Measurements from ENCODE around the gene FAM174B. TPM values are rescaled to one million over a fixed set of nuclear protein-coding genes. Genes with fewer than 3 reads are reported as not detected.

Gene FAM174B
- total and polyA plus RNA-seq, 4 donors: 2.5 to 4.5 (median 3.8) TPM

DNA sequence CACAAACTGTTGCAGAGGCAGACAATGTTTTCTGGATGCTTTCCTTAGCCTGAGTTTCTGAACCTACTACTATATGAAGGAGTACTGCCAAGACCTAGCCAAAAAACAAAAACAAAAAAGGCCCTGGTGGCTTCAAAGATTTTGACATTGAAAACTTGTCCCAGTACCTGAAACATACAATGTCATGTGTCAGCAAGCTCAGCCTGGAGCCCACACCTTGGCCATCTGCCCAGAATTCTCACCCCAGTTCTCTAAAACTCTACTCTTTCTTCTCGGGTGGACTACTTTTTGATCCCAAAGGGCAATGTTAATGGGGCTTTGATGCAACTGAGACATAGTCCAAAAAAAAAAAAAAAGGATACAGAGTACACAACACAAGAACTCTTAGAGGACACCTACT lies 81.4 kb downstream of the FAM174B start:
- H3K9me3 ChIP-seq (ENCODE audit: control insufficient read depth in 4 of 4, low read length in 3 of 4): no peaks in the 10 kb centered on the region
- H3K9ac ChIP-seq (ENCODE audit: low read depth in 1 of 2, low read length in 2 of 2): no peak overlapping the region
- no peaks in the 10 kb centered on the region for H3K4me1 ChIP-seq (ENCODE audit: control insufficient read depth in 4 of 4, insufficient read depth in 4 of 4, low read length in 3 of 4)
- 65% methylated on average over 1 of the region's 1 CpG for WGBS
- H3K27me3 ChIP-seq (ENCODE audit: control insufficient read depth in 4 of 4, insufficient read depth in 4 of 4, low read length in 3 of 4): peaks cover 0 to 7% (median 0%) of the 10 kb centered on the region in 4 donors
- no peak overlapping the region for H3K4me3 ChIP-seq (ENCODE audit: low read depth in 1 of 3, low read length in 3 of 3)
- no peaks in the 10 kb centered on the region for H3K36me3 ChIP-seq (ENCODE audit: control insufficient read depth in 4 of 4, insufficient read depth in 3 of 4, low read depth in 1 of 4, low read length in 3 of 4)
- H3K27ac ChIP-seq (ENCODE audit: low read depth in 1 of 2, low read length in 2 of 2): no peak overlapping the region
- DNase-seq (ENCODE audit: low spot score): no peak
- no peak for TF ChIP-seq CTCF (IDR thresholded peaks at IDR 0.05; ENCODE audit: low read depth, low read length, missing input control)
- no peak for TF ChIP-seq EGR1 (IDR thresholded peaks at IDR 0.05; ENCODE audit: low read depth in 2 of 2)
- no peak for TF ChIP-seq HNF4A (conservative IDR thresholded peaks at IDR 0.05)

DNA sequence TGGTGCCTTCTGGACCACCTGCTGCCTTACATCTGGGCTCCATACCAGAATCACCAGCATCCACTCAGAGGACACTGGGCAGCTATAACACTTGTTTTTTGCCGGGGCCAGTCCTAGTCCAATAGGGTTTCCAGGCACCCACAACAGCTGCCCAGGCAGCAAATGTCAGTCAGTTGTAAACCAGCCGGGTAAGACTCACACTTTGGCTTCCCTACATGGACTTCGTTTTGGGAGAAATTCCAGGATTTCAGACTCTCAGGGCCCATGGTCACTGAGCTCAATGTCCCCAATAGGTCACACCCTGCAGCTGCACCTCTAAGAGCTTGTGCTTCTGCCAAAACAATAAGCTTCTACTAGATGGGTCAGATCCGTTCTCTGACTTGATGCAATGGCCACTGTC lies 83.8 kb downstream of the FAM174B start:
- H3K27me3 ChIP-seq (ENCODE audit: control insufficient read depth in 4 of 4, insufficient read depth in 4 of 4, low read length in 3 of 4): peaks cover 0 to 7% (median 0%) of the 10 kb centered on the region in 4 donors
- H3K4me1 ChIP-seq (ENCODE audit: control insufficient read depth in 4 of 4, insufficient read depth in 4 of 4, low read length in 3 of 4): no peaks in the 10 kb centered on the region
- no peaks in the 10 kb centered on the region for H3K9me3 ChIP-seq (ENCODE audit: control insufficient read depth in 4 of 4, low read length in 3 of 4)
- 50% methylated on average over 4 of the region's 4 CpGs for WGBS
- H3K36me3 ChIP-seq (ENCODE audit: control insufficient read depth in 4 of 4, insufficient read depth in 3 of 4, low read depth in 1 of 4, low read length in 3 of 4): no peaks in the 10 kb centered on the region
- no peak overlapping the region for H3K27ac ChIP-seq (ENCODE audit: low read depth in 1 of 2, low read length in 2 of 2)
- H3K9ac ChIP-seq (ENCODE audit: low read depth in 1 of 2, low read length in 2 of 2): no peak overlapping the region
- TF ChIP-seq YY1 (IDR thresholded peaks at IDR 0.05) (no peak), HNF4G (IDR thresholded peaks at IDR 0.05) (no peak), HNF4A (conservative IDR thresholded peaks at IDR 0.05) (no peak), EGR1 (IDR thresholded peaks at IDR 0.05; ENCODE audit: low read depth in 2 of 2) (no peak), NR2F2 (IDR thresholded peaks at IDR 0.05) (no peak), RAD21 (IDR thresholded peaks at IDR 0.05) (no peak), FOXA2 (IDR thresholded peaks at IDR 0.05) (no peak), CTCF (IDR thresholded peaks at IDR 0.05; ENCODE audit: low read depth, low read length, missing input control) (no peak), RXRA (IDR thresholded peaks at IDR 0.05) (no peak), GABPA (IDR thresholded peaks at IDR 0.05 in 1 of 2, conservative IDR thresholded peaks at IDR 0.05 in 1 of 2) (no peak), ATF3 (IDR thresholded peaks at IDR 0.05) (no peak)
- TF ChIP-seq, protein P1, sequence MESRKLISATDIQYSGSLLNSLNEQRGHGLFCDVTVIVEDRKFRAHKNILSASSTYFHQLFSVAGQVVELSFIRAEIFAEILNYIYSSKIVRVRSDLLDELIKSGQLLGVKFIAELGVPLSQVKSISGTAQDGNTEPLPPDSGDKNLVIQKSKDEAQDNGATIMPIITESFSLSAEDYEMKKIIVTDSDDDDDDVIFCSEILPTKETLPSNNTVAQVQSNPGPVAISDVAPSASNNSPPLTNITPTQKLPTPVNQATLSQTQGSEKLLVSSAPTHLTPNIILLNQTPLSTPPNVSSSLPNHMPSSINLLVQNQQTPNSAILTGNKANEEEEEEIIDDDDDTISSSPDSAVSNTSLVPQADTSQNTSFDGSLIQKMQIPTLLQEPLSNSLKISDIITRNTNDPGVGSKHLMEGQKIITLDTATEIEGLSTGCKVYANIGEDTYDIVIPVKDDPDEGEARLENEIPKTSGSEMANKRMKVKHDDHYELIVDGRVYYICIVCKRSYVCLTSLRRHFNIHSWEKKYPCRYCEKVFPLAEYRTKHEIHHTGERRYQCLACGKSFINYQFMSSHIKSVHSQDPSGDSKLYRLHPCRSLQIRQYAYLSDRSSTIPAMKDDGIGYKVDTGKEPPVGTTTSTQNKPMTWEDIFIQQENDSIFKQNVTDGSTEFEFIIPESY (IDR thresholded peaks at IDR 0.05): no peak
- TF ChIP-seq, protein P2, sequence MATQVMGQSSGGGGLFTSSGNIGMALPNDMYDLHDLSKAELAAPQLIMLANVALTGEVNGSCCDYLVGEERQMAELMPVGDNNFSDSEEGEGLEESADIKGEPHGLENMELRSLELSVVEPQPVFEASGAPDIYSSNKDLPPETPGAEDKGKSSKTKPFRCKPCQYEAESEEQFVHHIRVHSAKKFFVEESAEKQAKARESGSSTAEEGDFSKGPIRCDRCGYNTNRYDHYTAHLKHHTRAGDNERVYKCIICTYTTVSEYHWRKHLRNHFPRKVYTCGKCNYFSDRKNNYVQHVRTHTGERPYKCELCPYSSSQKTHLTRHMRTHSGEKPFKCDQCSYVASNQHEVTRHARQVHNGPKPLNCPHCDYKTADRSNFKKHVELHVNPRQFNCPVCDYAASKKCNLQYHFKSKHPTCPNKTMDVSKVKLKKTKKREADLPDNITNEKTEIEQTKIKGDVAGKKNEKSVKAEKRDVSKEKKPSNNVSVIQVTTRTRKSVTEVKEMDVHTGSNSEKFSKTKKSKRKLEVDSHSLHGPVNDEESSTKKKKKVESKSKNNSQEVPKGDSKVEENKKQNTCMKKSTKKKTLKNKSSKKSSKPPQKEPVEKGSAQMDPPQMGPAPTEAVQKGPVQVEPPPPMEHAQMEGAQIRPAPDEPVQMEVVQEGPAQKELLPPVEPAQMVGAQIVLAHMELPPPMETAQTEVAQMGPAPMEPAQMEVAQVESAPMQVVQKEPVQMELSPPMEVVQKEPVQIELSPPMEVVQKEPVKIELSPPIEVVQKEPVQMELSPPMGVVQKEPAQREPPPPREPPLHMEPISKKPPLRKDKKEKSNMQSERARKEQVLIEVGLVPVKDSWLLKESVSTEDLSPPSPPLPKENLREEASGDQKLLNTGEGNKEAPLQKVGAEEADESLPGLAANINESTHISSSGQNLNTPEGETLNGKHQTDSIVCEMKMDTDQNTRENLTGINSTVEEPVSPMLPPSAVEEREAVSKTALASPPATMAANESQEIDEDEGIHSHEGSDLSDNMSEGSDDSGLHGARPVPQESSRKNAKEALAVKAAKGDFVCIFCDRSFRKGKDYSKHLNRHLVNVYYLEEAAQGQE (IDR thresholded peaks at IDR 0.05): no peak
- TF ChIP-seq, protein P3, sequence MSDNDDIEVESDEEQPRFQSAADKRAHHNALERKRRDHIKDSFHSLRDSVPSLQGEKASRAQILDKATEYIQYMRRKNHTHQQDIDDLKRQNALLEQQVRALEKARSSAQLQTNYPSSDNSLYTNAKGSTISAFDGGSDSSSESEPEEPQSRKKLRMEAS (IDR thresholded peaks at IDR 0.05): no peak
- no peak overlapping the region for H3K4me3 ChIP-seq (ENCODE audit: low read depth in 1 of 3, low read length in 3 of 3)
- DNase-seq (ENCODE audit: low spot score): no peak

Data from liver (tissue), 9 donors.